ENCODE measurements around the gene POC1A. TPM values are rescaled to one million over a fixed set of nuclear protein-coding genes. Genes with fewer than 3 reads are reported as not detected.
A peak's percentile ranks its signal among the peaks of the same experiment; 100 is the strongest.

The POC1A gene
- total RNA-seq, 4 donors from 2014 or later: 0.65 to 2.0 (median 1.2) TPM

DNA sequence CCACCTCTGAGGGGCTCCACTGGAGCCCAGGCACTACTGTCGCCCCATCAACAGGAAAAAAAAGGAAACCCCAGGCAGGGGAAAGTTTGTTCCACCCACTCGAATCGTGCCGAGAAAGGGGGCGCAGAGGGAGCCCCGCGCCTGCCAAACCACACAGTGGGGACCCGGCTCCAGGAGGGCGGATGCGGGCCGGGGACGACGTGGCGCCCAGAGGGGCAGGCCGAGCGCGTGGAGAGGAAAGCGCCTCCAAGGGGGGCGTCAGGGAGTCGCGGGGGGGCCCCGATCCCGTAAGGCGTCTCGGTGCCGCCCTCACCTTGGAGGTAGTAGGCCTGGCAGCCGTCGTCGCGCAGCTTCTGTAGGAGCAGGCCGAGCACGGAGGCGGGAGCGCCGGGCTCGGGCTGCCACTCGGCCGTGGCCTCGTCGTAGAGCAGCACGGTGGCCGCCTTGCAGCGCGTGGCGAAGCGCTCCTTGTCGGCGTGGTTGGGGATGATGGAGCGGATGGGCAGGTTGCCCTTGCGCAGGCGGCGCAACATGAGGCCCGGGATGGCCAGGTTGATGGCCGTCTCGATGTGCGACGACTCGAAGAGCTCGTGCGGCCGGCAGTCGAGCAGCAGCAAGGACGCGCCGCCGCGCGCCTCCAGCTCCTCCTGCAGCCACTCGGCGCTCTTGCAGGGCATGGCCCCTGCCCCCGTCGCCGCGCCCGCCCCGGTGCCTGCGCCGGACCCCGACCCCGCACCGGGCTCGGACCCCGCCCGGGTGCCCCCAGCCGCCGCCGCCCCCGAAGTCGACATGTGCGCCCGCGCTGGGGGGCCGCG is 98.5 kb downstream of the POC1A start:
- TF ChIP-seq, protein P1, sequence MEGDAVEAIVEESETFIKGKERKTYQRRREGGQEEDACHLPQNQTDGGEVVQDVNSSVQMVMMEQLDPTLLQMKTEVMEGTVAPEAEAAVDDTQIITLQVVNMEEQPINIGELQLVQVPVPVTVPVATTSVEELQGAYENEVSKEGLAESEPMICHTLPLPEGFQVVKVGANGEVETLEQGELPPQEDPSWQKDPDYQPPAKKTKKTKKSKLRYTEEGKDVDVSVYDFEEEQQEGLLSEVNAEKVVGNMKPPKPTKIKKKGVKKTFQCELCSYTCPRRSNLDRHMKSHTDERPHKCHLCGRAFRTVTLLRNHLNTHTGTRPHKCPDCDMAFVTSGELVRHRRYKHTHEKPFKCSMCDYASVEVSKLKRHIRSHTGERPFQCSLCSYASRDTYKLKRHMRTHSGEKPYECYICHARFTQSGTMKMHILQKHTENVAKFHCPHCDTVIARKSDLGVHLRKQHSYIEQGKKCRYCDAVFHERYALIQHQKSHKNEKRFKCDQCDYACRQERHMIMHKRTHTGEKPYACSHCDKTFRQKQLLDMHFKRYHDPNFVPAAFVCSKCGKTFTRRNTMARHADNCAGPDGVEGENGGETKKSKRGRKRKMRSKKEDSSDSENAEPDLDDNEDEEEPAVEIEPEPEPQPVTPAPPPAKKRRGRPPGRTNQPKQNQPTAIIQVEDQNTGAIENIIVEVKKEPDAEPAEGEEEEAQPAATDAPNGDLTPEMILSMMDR (IDR thresholded peaks at IDR 0.05): no peak
- DNase-seq (ENCODE audit: low spot score): no peak
- ATAC-seq (ENCODE audit: low FRiP score): no peak

DNA sequence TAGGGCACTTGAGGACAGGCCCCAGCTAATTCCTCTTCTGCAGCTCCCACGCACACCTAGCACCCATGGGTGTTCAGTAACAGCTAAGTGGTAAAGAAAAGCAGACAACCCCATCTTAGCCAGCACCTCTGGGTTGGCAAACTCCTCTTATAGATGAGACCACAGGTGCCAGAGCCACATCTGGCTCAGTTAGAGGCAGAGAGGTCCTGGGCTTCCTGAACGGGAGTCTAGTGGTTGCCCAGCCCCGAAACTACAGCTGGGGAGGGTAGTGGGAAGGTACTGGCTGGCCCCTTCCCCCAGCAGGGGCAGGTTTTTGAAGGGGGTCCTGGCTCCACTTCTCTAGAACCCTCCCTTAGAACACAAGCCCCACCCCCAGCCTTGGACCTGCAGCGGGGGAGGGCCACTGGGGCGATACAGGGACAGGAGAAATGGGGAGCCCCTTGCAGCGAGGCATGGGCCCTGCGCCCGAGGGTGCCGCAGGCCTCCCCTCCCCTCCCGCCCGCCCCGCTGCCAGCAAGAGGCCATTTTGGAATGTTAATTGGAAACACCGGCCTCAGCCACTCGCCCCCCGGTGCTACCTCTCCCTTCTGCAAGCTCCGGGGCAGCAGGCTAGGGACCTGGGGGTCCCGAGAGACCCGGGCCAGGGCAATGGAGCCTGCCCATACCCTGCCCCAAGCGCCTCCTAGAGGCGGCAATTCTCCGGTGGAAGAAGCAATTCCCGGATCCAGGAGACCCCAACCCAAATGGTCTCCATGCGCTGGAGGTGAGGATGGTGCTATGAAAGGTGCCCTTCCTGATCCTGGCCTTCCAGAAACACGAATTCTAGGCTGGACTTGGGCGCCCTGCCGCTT is 99.3 kb downstream of the POC1A start:
- DNase-seq (ENCODE audit: low spot score): no peak
- ATAC-seq (ENCODE audit: low FRiP score): no peak
- TF ChIP-seq, protein P1 (IDR thresholded peaks at IDR 0.05): no peak

DNA sequence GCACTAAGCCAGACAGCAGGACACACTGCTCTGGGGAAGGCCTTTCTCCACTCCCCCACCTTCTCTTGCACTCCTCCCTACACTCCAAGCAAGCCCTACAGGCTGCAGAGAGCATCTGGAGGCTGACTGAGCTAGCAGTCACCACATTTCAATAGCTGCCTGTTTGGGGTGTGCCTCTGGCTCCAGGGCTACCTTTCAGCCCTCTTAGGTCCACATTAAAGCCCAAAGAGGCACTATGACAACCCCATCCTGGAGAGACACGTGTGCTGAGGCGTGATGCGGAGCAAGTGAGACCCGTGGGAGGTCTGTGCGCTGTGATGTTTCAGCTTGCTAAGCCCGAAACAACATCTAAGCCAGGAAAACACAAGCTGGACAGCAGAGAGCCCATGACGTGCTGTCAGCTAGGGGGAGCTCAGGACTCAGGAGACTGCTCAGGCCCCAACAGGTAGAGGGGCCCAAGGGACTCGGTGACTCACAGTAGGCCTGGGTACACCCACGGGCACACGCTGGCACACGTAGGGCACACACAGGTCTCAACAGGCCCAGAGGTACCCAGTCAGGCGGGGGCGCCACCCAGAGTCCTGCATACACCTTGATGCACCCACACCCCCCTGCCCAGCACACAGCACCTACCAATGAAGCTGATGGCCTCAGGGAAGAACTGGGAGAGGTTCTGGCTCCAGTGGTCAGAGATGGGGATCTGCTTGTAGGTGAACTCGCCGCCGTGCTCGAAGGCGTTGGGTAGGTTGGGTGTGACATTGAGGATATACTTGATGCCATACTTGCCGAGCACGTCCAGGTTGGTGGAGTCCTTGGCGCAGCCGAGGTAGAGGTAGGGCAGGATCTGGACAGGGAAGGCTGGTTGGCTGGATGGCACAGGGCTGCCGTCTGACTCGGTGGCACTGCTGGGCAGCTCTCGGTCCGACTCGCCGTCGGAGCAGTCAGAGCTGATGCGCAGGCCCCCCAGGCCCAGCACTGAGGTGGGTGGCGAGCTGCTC is 100.6 kb downstream of the POC1A start:
- ATAC-seq (ENCODE audit: low FRiP score): no peak
- TF ChIP-seq, protein P1 (IDR thresholded peaks at IDR 0.05): no peak

DNA sequence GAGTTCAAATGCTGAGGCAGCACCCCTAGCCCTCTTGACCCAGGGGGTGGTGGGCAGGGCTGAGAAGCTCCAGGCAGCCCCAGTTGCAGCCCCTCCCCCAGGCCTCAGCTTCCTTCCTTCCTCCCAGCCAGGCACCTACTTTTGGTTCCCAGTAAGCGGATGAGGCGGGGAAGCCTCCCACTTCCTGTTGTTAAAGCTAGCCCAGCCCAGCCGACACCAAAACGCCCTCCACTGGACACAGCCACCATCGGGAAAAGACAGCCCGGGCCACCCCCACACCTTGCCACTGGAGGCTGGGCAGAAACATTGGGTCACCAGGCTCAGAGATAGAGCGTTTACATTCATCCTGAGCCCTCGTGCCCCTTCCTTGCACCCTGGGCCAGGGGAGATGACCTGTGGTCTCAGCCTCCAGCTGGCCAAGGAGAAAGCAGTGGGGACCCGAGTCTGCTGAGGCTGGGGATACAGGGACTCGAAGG is 101.4 kb downstream of the POC1A start:
- TF ChIP-seq, protein P1 (IDR thresholded peaks at IDR 0.05): no peak
- ATAC-seq (ENCODE audit: low FRiP score) (no peak), DNase-seq (ENCODE audit: low spot score) (peak; percentile 52)

More for the DNA sequence above, 100.6 kb downstream of the POC1A start:
- DNase-seq (ENCODE audit: low spot score): no peak

DNA sequence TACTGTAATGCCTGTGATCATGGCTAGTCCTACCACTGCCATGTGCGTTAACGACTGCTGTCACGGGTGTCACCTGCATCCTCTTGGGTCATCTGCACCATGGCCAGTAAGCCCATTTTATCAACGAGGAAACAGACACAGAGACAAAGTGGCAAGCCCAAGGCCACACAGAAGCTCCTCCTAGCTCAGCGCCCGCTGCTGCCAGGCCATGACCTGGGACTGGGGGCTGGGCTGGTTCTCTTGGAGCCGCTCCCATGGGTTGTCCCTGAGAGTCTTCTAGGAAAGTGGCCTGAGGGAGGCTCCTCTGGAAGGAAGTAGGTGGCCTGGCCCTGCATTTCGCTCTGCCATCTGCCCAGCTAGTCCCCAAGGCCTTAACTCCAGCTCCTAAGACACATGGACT is 102.8 kb downstream of the POC1A start:
- DNase-seq (ENCODE audit: low spot score): no peak
- no peak for ATAC-seq (ENCODE audit: low FRiP score)
- TF ChIP-seq, protein P1 (IDR thresholded peaks at IDR 0.05): no peak

DNA sequence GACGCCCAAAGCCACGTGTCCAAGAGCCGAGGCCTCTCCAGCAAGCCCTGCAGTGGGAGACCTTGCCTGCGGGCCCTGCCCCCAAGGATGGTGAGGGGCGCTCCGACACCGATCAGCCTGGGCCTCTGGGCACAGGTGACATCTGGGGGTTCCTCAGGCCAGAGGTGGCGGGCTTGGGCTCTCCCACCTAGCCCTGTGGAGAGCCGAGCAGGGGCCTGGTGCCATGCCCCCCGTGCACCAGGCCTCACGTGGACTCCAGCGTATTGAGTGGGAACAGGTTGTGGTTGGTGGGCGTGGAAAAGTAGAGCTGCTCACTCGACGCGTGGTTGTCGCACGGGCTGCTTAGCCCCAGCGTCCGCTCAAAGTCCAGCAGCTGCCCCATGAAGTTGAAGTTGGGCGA is 103.7 kb downstream of the POC1A start:
- ATAC-seq (ENCODE audit: low FRiP score) (no peak), DNase-seq (ENCODE audit: low spot score) (no peak)
- TF ChIP-seq, protein P1 (IDR thresholded peaks at IDR 0.05): no peak

All from omental fat pad (tissue), 4 donors.